Upper lobe of left lung (tissue), 6 donors: Measurements from ENCODE around the gene SLC6A4. TPM values are rescaled to one million over a fixed set of nuclear protein-coding genes. Genes with fewer than 3 reads are reported as not detected.

Experiments
- ATAC-seq, 2 donors: fragments of 200-7000 bp; cut with Tn5 transposase; one replicate each; pipeline ENCODE4 v1.9.1; 2022; ENCODE audit warnings: mild to moderate bottlenecking in 2 of 2, moderate library complexity in 2 of 2; ENCODE audit not compliant: low FRiP score in 2 of 2
- DNase-seq, 2 donors: peaks; one replicate each; pipeline ENCODE4 v3.0.0-alpha.2; 2019 to 2020
- H3K27ac ChIP-seq, 4 donors: fragments of 200-600 bp; sonication (generic); one replicate each; pipeline ENCODE4 v1.5.1; 2016 to 2019
- H3K27me3 ChIP-seq, 4 donors: fragments of 200-600 bp; sonication (generic); one replicate each; pipeline ENCODE4 v1.5.1; 2017 to 2019
- H3K36me3 ChIP-seq, 4 donors: fragments of 200-600 bp; sonication (generic); one replicate each; pipeline ENCODE4 v1.5.1; 2016 to 2019
- H3K4me1 ChIP-seq, 4 donors: fragments of 200-600 bp; sonication (generic); one replicate each; pipeline ENCODE4 v1.5.1; 2018 to 2019
- H3K4me3 ChIP-seq, 4 donors: fragments of 200-600 bp; sonication (generic); one replicate each; pipeline ENCODE4 v1.5.1; 2017 to 2019; ENCODE audit warnings: mild to moderate bottlenecking in 2 of 4, moderate library complexity in 1 of 4
- H3K9me3 ChIP-seq, 4 donors: fragments of 200-600 bp; sonication (generic); one replicate each; pipeline ENCODE4 v1.5.1; 2018 to 2019
- EP300 ChIP-seq, 4 donors: sonication (generic); formaldehyde crosslinking; IDR thresholded peaks; one replicate each; pipeline ENCODE4 v1.5.1; 2017; ENCODE audit warnings: antibody characterized with exemption in 4 of 4, control low read depth in 2 of 4
- POLR2A ChIP-seq, 4 donors: fragments of 450-650 bp; IDR thresholded peaks; one replicate each; pipeline ENCODE4 v1.5.1; 2016 to 2017; ENCODE audit warnings: antibody characterized with exemption in 4 of 4, mild to moderate bottlenecking in 2 of 4
- POLR2AphosphoS5 ChIP-seq, 2 donors: sonication (generic); formaldehyde crosslinking; IDR thresholded peaks; one replicate each; pipeline ENCODE4 v1.5.1; 2017; ENCODE audit warnings: antibody characterized with exemption in 2 of 2
- WGBS, 2 donors: methylation state at CpG; one replicate each; pipeline ENCODE4 v1.1.5; 2017 to 2018; 5-methylcytosine and 5-hydroxymethylcytosine counted together
- total RNA-seq, 6 donors: library from RNA; depleted of rRNA in 4 of 6; stranded (reverse); fragments of >200 nt in 4 of 6; gene quantifications; one replicate each; pipeline versions ENCODE4 v1.1.0 to v1.2.1, GENCODE V29; 2016 to 2021
- TF ChIP-seq, protein P1 (sequence below), 6 experiments: fragments of 450-650 bp in 4 of 6; fragments of 200-600 bp in 2 of 6; sonication (generic) in 2 of 6; IDR thresholded peaks; one replicate each; pipeline ENCODE4 v1.5.1; 2016 to 2019; ENCODE audit warnings: antibody characterized with exemption in 6 of 6
- donor health status: DM: no; HTN: no; CAD: no; lungs with moderate emphysema.
- donor health status: DM: no; HTN: yes; CAD: no; lungs with severe emphysema.

Gene SLC6A4
- total RNA-seq, 6 donors from 2014 or later, result 14.7 to 289 (median 44.8) TPM

DNA sequence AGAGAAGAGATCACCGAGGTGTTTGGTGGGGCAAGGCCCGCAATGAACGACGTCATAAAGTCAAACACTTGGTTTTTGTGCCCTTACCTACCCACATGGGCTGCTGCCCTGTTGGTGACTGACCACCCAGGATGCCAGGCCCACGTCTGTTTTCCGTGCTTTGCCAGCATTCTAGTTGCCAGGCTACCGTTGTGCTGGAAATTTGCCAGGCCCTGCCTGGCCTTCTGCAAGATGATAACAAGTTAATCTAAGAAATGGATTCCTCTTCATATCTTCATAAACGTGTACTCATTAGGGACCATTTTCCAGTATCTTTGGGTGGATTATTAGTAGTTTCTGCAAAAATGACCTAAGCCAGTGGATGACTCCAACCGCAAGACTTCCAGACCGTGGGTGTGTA lies 35.4 kb downstream of the SLC6A4 start:
- no peak for ATAC-seq
- TF ChIP-seq POLR2A (IDR thresholded peaks at IDR 0.05), result no peak
- no peak for TF ChIP-seq POLR2AphosphoS5 (IDR thresholded peaks at IDR 0.05)
- TF ChIP-seq EP300 (IDR thresholded peaks at IDR 0.05), result no peak
- no peak overlapping the region for H3K4me3 ChIP-seq
- DNase-seq, result no peak
- H3K36me3 ChIP-seq, result peaks cover 0 to 11% (median 5%) of the 10 kb centered on the region in 4 donors
- no peak overlapping the region for H3K27ac ChIP-seq
- no peaks in the 10 kb centered on the region for H3K27me3 ChIP-seq
- no peaks in the 10 kb centered on the region for H3K9me3 ChIP-seq
- peaks cover 0 to 9% (median 1%) of the 10 kb centered on the region in 4 donors for H3K4me1 ChIP-seq
- WGBS, 2 donors, result 72 to 84% methylated on average over 10 of the region's 10 CpGs

DNA sequence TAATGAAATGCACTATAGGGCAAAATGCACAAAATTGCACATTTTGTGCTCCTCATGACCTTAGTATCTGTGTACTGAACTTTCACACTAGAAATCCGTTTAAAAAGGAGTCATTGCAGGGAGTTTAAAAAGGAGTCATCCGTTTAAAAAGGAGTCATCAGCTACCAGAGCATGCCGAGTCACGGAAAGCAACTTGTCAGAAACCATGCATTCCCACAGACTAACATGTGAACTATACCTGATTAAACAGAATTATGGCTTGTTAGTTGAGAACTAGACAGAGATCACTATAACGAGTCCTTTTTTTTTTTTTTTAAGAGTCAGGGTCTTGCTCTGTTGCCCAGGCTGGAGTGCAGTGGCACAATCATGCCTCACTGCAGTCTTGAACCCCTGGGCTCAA lies 35.9 kb downstream of the SLC6A4 start:
- Histone ChIP-seq H3K4me3 (no peak overlapping the region), H3K27me3 (no peaks in the 10 kb centered on the region), H3K4me1 (peaks cover 0 to 6% (median under 1%) of the 10 kb centered on the region in 4 donors), H3K9me3 (no peaks in the 10 kb centered on the region), H3K27ac (no peak overlapping the region), H3K36me3 (peaks cover 0 to 11% (median 5%) of the 10 kb centered on the region in 4 donors)
- 77 to 82% methylated on average over 5 of the region's 5 CpGs for WGBS, 2 donors
- DNase-seq (no peak), ATAC-seq (no peak)
- TF ChIP-seq EP300 (IDR thresholded peaks at IDR 0.05) (no peak), POLR2AphosphoS5 (IDR thresholded peaks at IDR 0.05) (no peak), POLR2A (IDR thresholded peaks at IDR 0.05) (no peak)
- TF ChIP-seq, protein P1, sequence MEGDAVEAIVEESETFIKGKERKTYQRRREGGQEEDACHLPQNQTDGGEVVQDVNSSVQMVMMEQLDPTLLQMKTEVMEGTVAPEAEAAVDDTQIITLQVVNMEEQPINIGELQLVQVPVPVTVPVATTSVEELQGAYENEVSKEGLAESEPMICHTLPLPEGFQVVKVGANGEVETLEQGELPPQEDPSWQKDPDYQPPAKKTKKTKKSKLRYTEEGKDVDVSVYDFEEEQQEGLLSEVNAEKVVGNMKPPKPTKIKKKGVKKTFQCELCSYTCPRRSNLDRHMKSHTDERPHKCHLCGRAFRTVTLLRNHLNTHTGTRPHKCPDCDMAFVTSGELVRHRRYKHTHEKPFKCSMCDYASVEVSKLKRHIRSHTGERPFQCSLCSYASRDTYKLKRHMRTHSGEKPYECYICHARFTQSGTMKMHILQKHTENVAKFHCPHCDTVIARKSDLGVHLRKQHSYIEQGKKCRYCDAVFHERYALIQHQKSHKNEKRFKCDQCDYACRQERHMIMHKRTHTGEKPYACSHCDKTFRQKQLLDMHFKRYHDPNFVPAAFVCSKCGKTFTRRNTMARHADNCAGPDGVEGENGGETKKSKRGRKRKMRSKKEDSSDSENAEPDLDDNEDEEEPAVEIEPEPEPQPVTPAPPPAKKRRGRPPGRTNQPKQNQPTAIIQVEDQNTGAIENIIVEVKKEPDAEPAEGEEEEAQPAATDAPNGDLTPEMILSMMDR (IDR thresholded peaks at IDR 0.05), result no peak

DNA sequence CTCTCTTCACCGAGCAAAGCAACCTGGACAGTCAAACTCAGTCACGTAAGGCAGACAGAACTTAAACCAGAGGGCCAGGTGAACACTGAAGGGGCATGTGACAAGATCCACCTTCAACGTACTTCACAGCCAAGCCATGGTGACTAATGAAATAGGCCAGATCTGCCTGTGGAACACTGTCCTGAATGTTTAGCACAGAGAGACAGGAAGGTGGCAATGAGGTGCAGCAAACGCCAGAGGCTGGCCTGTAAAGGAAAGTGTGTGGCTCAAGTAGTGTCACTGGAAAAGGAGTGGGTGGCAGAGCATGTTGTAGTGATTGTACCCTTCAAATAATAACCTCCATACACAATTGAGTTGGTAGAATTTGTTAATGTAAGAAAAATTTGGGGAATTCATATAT lies 38.1 kb downstream of the SLC6A4 start:
- TF ChIP-seq POLR2A (IDR thresholded peaks at IDR 0.05), result no peak
- TF ChIP-seq EP300 (IDR thresholded peaks at IDR 0.05), result no peak
- ATAC-seq (no peak), DNase-seq (no peak)
- H3K27me3 ChIP-seq, result no peaks in the 10 kb centered on the region
- no peaks in the 10 kb centered on the region for H3K9me3 ChIP-seq
- WGBS, 2 donors, result 74 to 84% methylated on average over 4 of the region's 4 CpGs
- peak overlapping the region in 2 of 4 donors; percentile 5 to 11 for H3K27ac ChIP-seq
- H3K4me1 ChIP-seq, result no peaks in the 10 kb centered on the region
- H3K4me3 ChIP-seq, result no peak overlapping the region
- peaks cover 0 to 11% (median 4%) of the 10 kb centered on the region in 4 donors for H3K36me3 ChIP-seq

DNA sequence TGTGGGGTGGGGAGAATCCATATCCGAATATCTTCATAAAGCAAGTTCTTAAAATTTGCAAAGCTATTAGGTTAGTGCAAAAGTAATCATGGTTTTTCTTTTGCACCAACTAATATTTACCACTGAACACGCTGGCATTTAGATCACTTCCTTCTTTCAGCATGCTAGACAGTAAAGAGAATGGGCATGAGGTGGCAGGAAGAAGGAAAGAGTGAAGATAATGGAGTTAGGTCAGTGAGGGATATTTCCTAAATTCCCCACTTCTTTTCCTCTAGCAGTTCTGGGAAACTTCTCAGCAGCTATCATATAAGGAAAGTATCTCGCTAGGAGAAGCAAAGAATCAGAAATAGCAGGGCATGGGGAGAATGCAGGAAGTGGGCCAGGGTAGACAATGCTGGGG lies 39.0 kb downstream of the SLC6A4 start:
- H3K9me3 ChIP-seq, result no peaks in the 10 kb centered on the region
- no peak overlapping the region for H3K27ac ChIP-seq
- peaks cover 0 to 6% (median 3%) of the 10 kb centered on the region in 4 donors for H3K36me3 ChIP-seq
- H3K27me3 ChIP-seq, result no peaks in the 10 kb centered on the region
- H3K4me3 ChIP-seq, result no peak overlapping the region
- no peak for ATAC-seq
- DNase-seq, result no peak
- no peaks in the 10 kb centered on the region for H3K4me1 ChIP-seq
- TF ChIP-seq, protein P1 (IDR thresholded peaks at IDR 0.05), result no peak
- TF ChIP-seq POLR2AphosphoS5 (IDR thresholded peaks at IDR 0.05), result no peak
- no peak for TF ChIP-seq POLR2A (IDR thresholded peaks at IDR 0.05)
- TF ChIP-seq EP300 (IDR thresholded peaks at IDR 0.05), result no peak
- 58 to 66% methylated on average over 3 of the region's 3 CpGs for WGBS, 2 donors

DNA sequence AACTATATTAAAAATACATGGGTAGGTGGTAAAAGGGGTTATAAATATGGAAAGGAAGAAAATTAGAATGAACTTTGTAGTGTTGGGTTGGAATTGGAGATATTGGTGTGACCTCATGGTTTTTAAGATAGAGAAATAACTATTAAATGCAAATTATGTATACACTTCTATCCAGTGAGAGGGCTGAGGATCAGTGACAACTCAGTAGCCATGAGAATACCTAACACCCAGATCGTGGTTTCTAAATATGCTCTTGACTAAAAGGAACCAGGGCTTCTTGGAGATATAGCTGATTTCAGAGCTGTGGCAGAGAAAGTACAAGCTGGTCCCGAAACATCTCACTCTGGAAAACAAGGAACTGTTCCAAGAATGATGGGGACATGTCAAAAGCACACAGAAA lies 44.4 kb downstream of the SLC6A4 start:
- TF ChIP-seq POLR2AphosphoS5 (IDR thresholded peaks at IDR 0.05) (no peak), POLR2A (IDR thresholded peaks at IDR 0.05) (no peak), EP300 (IDR thresholded peaks at IDR 0.05) (no peak)
- TF ChIP-seq, protein P1 (IDR thresholded peaks at IDR 0.05), result no peak
- no peaks in the 10 kb centered on the region for H3K4me1 ChIP-seq
- no peak overlapping the region for H3K27ac ChIP-seq
- H3K4me3 ChIP-seq, result no peak overlapping the region
- no peaks in the 10 kb centered on the region for H3K27me3 ChIP-seq
- peaks cover 0 to 10% (median 1%) of the 10 kb centered on the region in 4 donors for H3K36me3 ChIP-seq
- DNase-seq (no peak), ATAC-seq (no peak)
- H3K9me3 ChIP-seq, result no peaks in the 10 kb centered on the region
- 66 to 69% methylated on average over 2 of the region's 2 CpGs for WGBS, 2 donors

DNA sequence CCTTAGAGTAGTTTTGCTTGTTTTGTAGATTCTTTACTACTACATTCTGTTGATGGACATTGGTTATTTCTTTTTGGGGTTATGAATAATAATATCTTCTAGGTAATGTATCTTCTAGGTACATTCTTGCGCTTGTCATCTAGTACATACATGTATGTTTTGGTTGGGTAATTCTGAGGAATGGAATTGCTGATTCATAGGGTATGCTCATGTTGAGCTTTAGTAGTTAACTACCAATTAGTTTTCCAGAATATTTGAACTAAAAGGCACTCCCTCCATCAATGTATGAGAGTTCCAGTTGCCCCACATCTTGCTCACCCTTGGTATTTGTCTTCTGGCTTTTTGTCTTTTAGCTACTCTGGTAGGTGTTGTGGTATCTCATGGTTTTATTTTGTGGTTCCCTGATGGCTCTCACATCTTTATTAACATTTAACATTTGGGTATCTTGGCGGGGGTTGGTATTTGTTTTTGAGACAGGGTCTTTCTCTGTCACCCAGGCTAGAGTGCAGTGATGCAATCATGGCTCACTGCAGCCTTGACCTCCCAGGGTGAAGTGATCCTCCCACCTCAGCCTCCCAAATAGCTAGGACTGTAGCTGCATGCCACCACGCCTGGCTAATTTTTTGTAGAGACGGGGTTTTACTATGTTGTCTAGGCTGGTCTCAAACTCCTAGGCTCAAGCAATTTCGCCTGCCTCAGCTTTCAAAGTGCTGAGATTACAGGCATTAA lies 47.1 kb downstream of the SLC6A4 start:
- no peak for ATAC-seq
- Histone ChIP-seq H3K27me3 (no peaks in the 10 kb centered on the region), H3K9me3 (no peaks in the 10 kb centered on the region), H3K4me1 (no peaks in the 10 kb centered on the region), H3K4me3 (no peak overlapping the region), H3K27ac (no peak overlapping the region), H3K36me3 (peaks cover 0 to 30% (median 24%) of the 10 kb centered on the region in 4 donors)
- no peak for DNase-seq
- WGBS, 2 donors, result 95 to 98% methylated on average over 5 of the region's 5 CpGs
- TF ChIP-seq, protein P1 (IDR thresholded peaks at IDR 0.05), result no peak
- no peak for TF ChIP-seq EP300 (IDR thresholded peaks at IDR 0.05)
- no peak for TF ChIP-seq POLR2AphosphoS5 (IDR thresholded peaks at IDR 0.05)
- no peak for TF ChIP-seq POLR2A (IDR thresholded peaks at IDR 0.05)
